IMR-90 (cell line): ENCODE results near the gene DMP1. TPM values are rescaled to one million over a fixed set of nuclear protein-coding genes. Genes with fewer than 3 reads are reported as not detected.

ENCODE experiments used
- ATAC-seq: fragments of 200-7000 bp; cut with Tn5 transposase; 2 replicates; pipeline ENCODE4 v1.9.1; 2020; ENCODE audit warnings: low read depth, mild to moderate bottlenecking, moderate library complexity
- BruUV-seq: library from RNA; stranded (reverse); fragments of 400-500 nt; replicated peaks from 2 replicates; lab custom pipeline; 2021; lab: Mats Ljungman, UMichigan
- CTCF ChIA-PET: fragments of 300-600 bp; formaldehyde crosslinking; extraction: SDS; loops from one replicate; lab custom pipeline; 2021; ENCODE audit warnings: antibody characterized with exemption; lab: Yijun Ruan, JAX
- POLR2A ChIA-PET: fragments of 300-600 bp; sonication (Branson Sonifier 250); formaldehyde crosslinking; loops from one replicate; lab custom pipeline; 2022; ENCODE audit warnings: antibody characterized with exemption; ENCODE audit not compliant: unreplicated experiment; lab: Charles Lee
- DNase-seq: peaks from one replicate; pipeline ENCODE4 v3.0.0; 2013
- H2AFZ ChIP-seq: replicated peaks from 2 replicates; pipeline ENCODE3; 2013; ENCODE audit warnings: low read length, mild to moderate bottlenecking; ENCODE audit not compliant: poor library complexity
- H2AK5ac ChIP-seq: 2 replicates; pipeline ENCODE4 v1.6.1; 2013; ENCODE audit warnings: low read depth, low read length, inconsistent platforms
- H2AK9ac ChIP-seq: replicated peaks from 2 replicates; pipeline ENCODE3; 2013; ENCODE audit warnings: mild to moderate bottlenecking, low read depth, low read length, moderate library complexity; ENCODE audit not compliant: poor library complexity
- H2BK120ac ChIP-seq: 2 replicates; pipeline ENCODE4 v1.6.1; 2013; ENCODE audit warnings: low read depth, low read length, inconsistent platforms
- H2BK15ac ChIP-seq: 3 replicates; pipeline ENCODE4 v1.6.1; 2013; ENCODE audit warnings: low read depth, low read length, inconsistent platforms
- H2BK20ac ChIP-seq: 2 replicates; pipeline ENCODE4 v1.6.1; 2013; ENCODE audit warnings: low read depth, mild to moderate bottlenecking, inconsistent platforms, low read length, moderate library complexity
- H2BK5ac ChIP-seq: 2 replicates; pipeline ENCODE4 v1.6.1; 2013; ENCODE audit warnings: mild to moderate bottlenecking, low read depth, low read length, inconsistent platforms; ENCODE audit not compliant: poor library complexity, severe bottlenecking
- H3K14ac ChIP-seq: replicated peaks from 2 replicates; pipeline ENCODE4 v1.6.1; 2013; ENCODE audit warnings: low read depth, low read length, inconsistent platforms
- H3K18ac ChIP-seq: 2 replicates; pipeline ENCODE4 v1.6.1; 2013; ENCODE audit warnings: low read depth, low read length, control low read depth
- H3K23ac ChIP-seq: 2 replicates; pipeline ENCODE4 v1.6.1; 2013; ENCODE audit warnings: low read depth, low read length, inconsistent platforms
- H3K27ac ChIP-seq: 2 replicates; pipeline ENCODE4 v1.5.1; 2013; ENCODE audit warnings: mild to moderate bottlenecking, control low read depth, low read length; ENCODE audit not compliant: insufficient read depth
- H3K27me3 ChIP-seq: 2 replicates; pipeline ENCODE4 v1.6.1; 2013; ENCODE audit warnings: low read length; ENCODE audit not compliant: control insufficient read depth, insufficient read depth
- H3K36me3 ChIP-seq: 2 replicates; pipeline ENCODE4 v1.6.1; 2013; ENCODE audit warnings: low read length, mixed read lengths; ENCODE audit not compliant: control insufficient read depth, insufficient read depth
- H3K4ac ChIP-seq: 2 replicates; pipeline ENCODE4 v1.6.1; 2013; ENCODE audit warnings: low read depth, low read length, inconsistent platforms
- H3K4me1 ChIP-seq: 2 replicates; pipeline ENCODE4 v1.6.1; 2013; ENCODE audit warnings: low read length, mixed read lengths; ENCODE audit not compliant: control insufficient read depth, insufficient read depth
- H3K4me2 ChIP-seq: 2 replicates; pipeline ENCODE4 v1.6.1; 2013; ENCODE audit warnings: low read depth, mild to moderate bottlenecking, control low read depth, low read length, moderate library complexity
- H3K4me3 ChIP-seq: 2 replicates; pipeline ENCODE4 v1.5.1; 2013; ENCODE audit warnings: low read depth, mild to moderate bottlenecking, control low read depth, low read length, moderate library complexity; ENCODE audit not compliant: insufficient read depth
- H3K56ac ChIP-seq: 2 replicates; pipeline ENCODE4 v1.6.1; 2013; ENCODE audit warnings: low read length, inconsistent platforms; ENCODE audit not compliant: insufficient read depth; ENCODE audit errors: extremely low read depth
- H3K79me1 ChIP-seq, 2 experiments: 2 replicates each; pipeline ENCODE4 v1.6.1; 2013; ENCODE audit warnings: low read length in 2 of 2, inconsistent platforms in 1 of 2, low read depth in 1 of 2
- H3K9ac ChIP-seq: 2 replicates; pipeline ENCODE4 v1.6.1; 2013; ENCODE audit warnings: low read depth, low read length, control low read depth
- H3K9me1 ChIP-seq: 2 replicates; pipeline ENCODE4 v1.6.1; 2013; ENCODE audit warnings: low read length, inconsistent platforms; ENCODE audit not compliant: insufficient read depth
- H3K9me3 ChIP-seq: 2 replicates; pipeline ENCODE4 v1.6.1; 2013; ENCODE audit warnings: low read length; ENCODE audit not compliant: control insufficient read depth, insufficient read depth
- H4K20me1 ChIP-seq: 2 replicates; pipeline ENCODE4 v1.6.1; 2013; ENCODE audit warnings: low read length, inconsistent platforms; ENCODE audit not compliant: insufficient read depth
- H4K5ac ChIP-seq: 2 replicates; pipeline ENCODE4 v1.6.1; 2013; ENCODE audit warnings: mild to moderate bottlenecking, low read depth, low read length, control low read depth
- H4K8ac ChIP-seq, 2 experiments: 2 replicates each; pipeline ENCODE4 v1.6.1; 2013; ENCODE audit warnings: low read depth in 2 of 2, low read length in 2 of 2, control low read depth in 1 of 2, inconsistent platforms in 1 of 2
- H4K91ac ChIP-seq: 2 replicates; pipeline ENCODE4 v1.6.1; 2013; ENCODE audit warnings: low read depth, low read length, inconsistent platforms; ENCODE audit not compliant: insufficient read depth
- CEBPB ChIP-seq: IDR thresholded peaks from 2 replicates; pipeline ENCODE4 v1.6.1; 2012; ENCODE audit warnings: low read depth, low read length, improper control_type of control experiment
- CHD1 ChIP-seq: IDR thresholded peaks from 2 replicates; pipeline ENCODE4 v1.6.1; 2012; ENCODE audit warnings: low read depth, low read length, improper control_type of control experiment
- FOS ChIP-seq: fragments of 150-350 bp; IDR thresholded peaks from 2 replicates; pipeline ENCODE4 v1.6.1; 2016; ENCODE audit warnings: low read depth, low read length
- MAFK ChIP-seq: IDR thresholded peaks from 2 replicates; pipeline ENCODE4 v1.6.1; 2012; ENCODE audit warnings: low read depth, low read length, improper control_type of control experiment
- MAZ ChIP-seq: IDR thresholded peaks from 2 replicates; pipeline ENCODE4 v1.6.1; 2012; ENCODE audit warnings: low read depth, mild to moderate bottlenecking, low read length, improper control_type of control experiment, moderate library complexity, borderline replicate concordance
- RAD21 ChIP-seq: IDR thresholded peaks from 2 replicates; pipeline ENCODE4 v1.6.1; 2012; ENCODE audit warnings: low read length, improper control_type of control experiment
- RCOR1 ChIP-seq: IDR thresholded peaks from 2 replicates; pipeline ENCODE4 v1.6.1; 2012; ENCODE audit warnings: mild to moderate bottlenecking, low read length, improper control_type of control experiment; ENCODE audit not compliant: insufficient replicate concordance
- RFX5 ChIP-seq: IDR thresholded peaks from 2 replicates; pipeline ENCODE4 v1.8.0; 2012; ENCODE audit warnings: low read depth, mild to moderate bottlenecking, low read length, moderate library complexity
- WGBS, 2 experiments: methylation state at CpG; one replicate each; pipeline versions ENCODE4 v1.1.5 to v1.1.7; 2013; ENCODE audit warnings: missing lambda C conversion rate in 2 of 2; ENCODE audit not compliant: insufficient read length in 1 of 2; ENCODE audit errors: extremely low coverage in 2 of 2; 5-methylcytosine and 5-hydroxymethylcytosine counted together
- dilution Hi-C: fragments of 300-500 bp; cut with HindIII; formaldehyde crosslinking; loops from one replicate; pipeline ENCODE4 v1.14.3; 2018; ENCODE audit warnings: low sequenced_read_pairs; ENCODE audit not compliant: unreplicated experiment
- in situ Hi-C: fragments of 300-500 bp; cut with MboI; formaldehyde crosslinking; loops from 3 replicates; pipeline ENCODE4 v1.14.3; 2019; ENCODE audit warnings: low sequenced_read_pairs, inconsistent platforms, mixed read lengths
- intact Hi-C: fragments of 100-400 bp; cut with micrococcal nuclease; formaldehyde crosslinking; loops from 2 replicates; pipeline ENCODE4 v1.10.0; 2022
- polyA plus RNA-seq, 3 experiments: library from polyadenylated mRNA; depleted of rRNA; stranded (reverse); fragments of >200 nt; gene quantifications; 2 replicates each; pipeline ENCODE4 v1.2.3, GENCODE V29; 2012; ENCODE audit warnings: low replicate concordance in 1 of 3
- total RNA-seq: library from RNA; depleted of rRNA; stranded (reverse); fragments of >200 nt; gene quantifications from 2 replicates; pipeline ENCODE4 v1.2.3, GENCODE V29; 2012; rRNA removed

The DMP1 gene
- total and polyA plus RNA-seq, 2 of the 4 experiments (the other 2 are of a cell fraction) = not detected

GRCh38 chr4:87707279-87707918 is 57.3 kb downstream of the DMP1 start:
- no peak overlapping the region for H3K18ac ChIP-seq
- no peak overlapping the region for H2BK5ac ChIP-seq
- intact Hi-C loops (no loop called here), dilution Hi-C loops (no loop called here), in situ Hi-C loops (no loop called here)
- H3K4me1 ChIP-seq = no peaks in the 10 kb centered on the region
- BruUV-seq = no TSS peak
- no peak overlapping the region for H3K27ac ChIP-seq
- ATAC-seq = no peak
- H2AFZ ChIP-seq = no peak overlapping the region
- H4K20me1 ChIP-seq = no peaks in the 10 kb centered on the region
- ChIA-PET POLR2A (no interaction called here), CTCF (no interaction called here)
- no peak overlapping the region for H3K23ac ChIP-seq
- no peak overlapping the region for H4K8ac ChIP-seq
- no peak overlapping the region for H2BK15ac ChIP-seq
- H2AK5ac ChIP-seq = no peak overlapping the region
- H3K56ac ChIP-seq = no peak overlapping the region
- H3K9me3 ChIP-seq = no peaks in the 10 kb centered on the region
- H3K79me1 ChIP-seq = no peaks in the 10 kb centered on the region
- no peak overlapping the region for H3K9ac ChIP-seq
- no peak for DNase-seq
- no peak overlapping the region for H3K4me3 ChIP-seq
- H3K4me2 ChIP-seq = no peak overlapping the region
- H2AK9ac ChIP-seq = no peak overlapping the region
- WGBS, 2 experiments = 73% methylated on average over 2 of the region's 4 CpGs; no CpG with 5 or more reads in 1 of the 2 experiments
- no peak overlapping the region for H3K4ac ChIP-seq
- H4K91ac ChIP-seq = no peak overlapping the region
- no peaks in the 10 kb centered on the region for H3K36me3 ChIP-seq
- peaks cover 2% of the 10 kb centered on the region; the same call in 1 of the 2 replicates for H3K27me3 ChIP-seq
- H3K14ac ChIP-seq = no peak overlapping the region
- H2BK20ac ChIP-seq = no peak overlapping the region
- no peak for TF ChIP-seq RAD21
- no peak for TF ChIP-seq MAZ
- no peak for TF ChIP-seq RCOR1
- TF ChIP-seq FOS = no peak
- TF ChIP-seq CEBPB = no peak
- no peak for TF ChIP-seq CHD1
- no peak for TF ChIP-seq MAFK
- TF ChIP-seq RFX5 = no peak
- no peak overlapping the region for H4K5ac ChIP-seq
- no peak overlapping the region for H2BK120ac ChIP-seq
- H3K9me1 ChIP-seq = no peaks in the 10 kb centered on the region

Other genes starting within 250 kb of the DMP1 start
- 10.0 and 14.2 TPM in 2 replicates for gene NUDT9, start 227.7 kb upstream of the DMP1 start, total RNA-seq
- gene NUDT9, start 227.7 kb upstream of the DMP1 start, polyA plus RNA-seq (2012; rRNA removed) = 19.3 and 23.5 TPM in 2 replicates
- gene SPARCL1, start 120.9 kb upstream of the DMP1 start, total RNA-seq = not detected in 2 replicates
- gene SPARCL1, start 120.9 kb upstream of the DMP1 start, polyA plus RNA-seq (2012; rRNA removed) = not detected in 2 replicates
- gene DSPP, start 41.8 kb upstream of the DMP1 start, total RNA-seq = not detected in 2 replicates
- not detected in 2 replicates for gene DSPP, start 41.8 kb upstream of the DMP1 start, polyA plus RNA-seq (2012; rRNA removed)
- not detected in 2 replicates for gene IBSP, start 149.3 kb downstream of the DMP1 start, total RNA-seq
- gene IBSP, start 149.3 kb downstream of the DMP1 start, polyA plus RNA-seq (2012; rRNA removed) = not detected in 2 replicates
- gene MEPE, start 182.7 kb downstream of the DMP1 start, total RNA-seq = not detected in 2 replicates
- gene MEPE, start 182.7 kb downstream of the DMP1 start, polyA plus RNA-seq (2012; rRNA removed) = not detected in 2 replicates